Stromal cell of bone marrow (primary cell): Measurements from ENCODE around the gene TNS3.
"Not testable (repeated sequence)": the region's sequence is repeated elsewhere in the genome, so short reads cannot be mapped to it uniquely, and the experiment has no call there.

Experiments
- DNase-seq: peaks from one replicate; pipeline ENCODE4 v3.0.0-alpha.2; 2012; ENCODE audit warnings: low read depth

The TNS3 gene

DNA sequence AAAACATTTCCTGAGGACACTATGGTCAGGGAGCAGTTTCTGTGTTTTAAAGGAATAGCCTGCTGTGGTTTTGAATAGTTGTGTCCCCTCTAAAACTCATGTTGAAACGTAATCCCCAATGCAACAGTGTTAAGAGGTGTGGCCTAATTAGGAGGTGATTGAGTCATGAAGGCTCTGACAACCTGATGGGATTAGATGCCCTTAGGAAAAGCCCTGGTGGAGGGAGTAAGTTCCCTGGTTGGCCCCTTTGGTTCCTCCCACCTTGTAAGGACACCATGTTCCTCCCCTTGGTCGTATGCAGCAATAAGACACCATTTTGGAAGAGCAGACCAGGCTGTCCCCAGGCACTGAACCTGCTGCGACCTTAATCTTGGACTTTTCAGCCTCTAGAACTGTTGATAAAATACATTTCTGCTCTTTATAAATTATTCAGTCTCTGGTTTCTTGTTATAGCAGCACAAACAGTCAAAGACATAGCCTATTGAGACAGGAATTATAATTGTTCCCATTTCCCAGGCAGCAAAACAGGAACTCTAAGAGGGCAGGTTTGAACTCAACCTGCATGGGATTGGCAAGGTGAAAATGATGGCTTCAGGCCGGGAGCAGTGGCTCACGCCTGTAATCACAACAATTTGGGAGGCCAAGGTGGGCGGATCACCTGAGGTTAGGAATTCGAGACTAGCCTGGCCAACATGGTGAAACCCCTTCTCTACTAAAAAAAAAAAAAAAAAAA is 20.5 kb upstream of the TNS3 start:
- DNase-seq = no peak

DNA sequence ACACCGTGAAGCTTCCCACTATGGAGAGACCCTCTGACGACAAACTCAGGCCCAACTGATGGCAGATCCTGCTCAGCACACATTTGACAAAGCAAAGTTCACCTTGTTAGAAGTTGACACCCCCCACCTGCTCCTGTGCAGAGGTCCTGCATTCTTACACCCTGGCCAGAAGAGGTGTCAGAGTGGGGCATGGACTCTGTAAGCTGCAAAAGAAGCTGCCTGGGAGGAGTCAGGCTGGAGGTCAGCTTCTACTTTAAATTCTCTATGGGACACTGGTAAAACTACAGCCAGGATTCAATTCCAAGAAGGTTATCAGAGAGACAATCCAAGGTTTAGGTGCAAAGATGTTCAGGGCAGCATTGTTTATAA is 20.0 kb upstream of the TNS3 start:
- DNase-seq = no peak

GRCh38 chr7:47601119-47601880 is 19.4 kb upstream of the TNS3 start:
- no peak for DNase-seq

- DNase-seq = peak; percentile 65
These were observed 18.5 kb upstream of the TNS3 start for GRCh38 chr7:47600199-47601118.

GRCh38 chr7:47597379-47597778 is 15.5 kb upstream of the TNS3 start:
- DNase-seq = no peak

GRCh38 chr7:47596502-47597202 is 14.7 kb upstream of the TNS3 start:
- no peak for DNase-seq

GRCh38 chr7:47594406-47594805 is 12.5 kb upstream of the TNS3 start:
- DNase-seq = no peak

DNA sequence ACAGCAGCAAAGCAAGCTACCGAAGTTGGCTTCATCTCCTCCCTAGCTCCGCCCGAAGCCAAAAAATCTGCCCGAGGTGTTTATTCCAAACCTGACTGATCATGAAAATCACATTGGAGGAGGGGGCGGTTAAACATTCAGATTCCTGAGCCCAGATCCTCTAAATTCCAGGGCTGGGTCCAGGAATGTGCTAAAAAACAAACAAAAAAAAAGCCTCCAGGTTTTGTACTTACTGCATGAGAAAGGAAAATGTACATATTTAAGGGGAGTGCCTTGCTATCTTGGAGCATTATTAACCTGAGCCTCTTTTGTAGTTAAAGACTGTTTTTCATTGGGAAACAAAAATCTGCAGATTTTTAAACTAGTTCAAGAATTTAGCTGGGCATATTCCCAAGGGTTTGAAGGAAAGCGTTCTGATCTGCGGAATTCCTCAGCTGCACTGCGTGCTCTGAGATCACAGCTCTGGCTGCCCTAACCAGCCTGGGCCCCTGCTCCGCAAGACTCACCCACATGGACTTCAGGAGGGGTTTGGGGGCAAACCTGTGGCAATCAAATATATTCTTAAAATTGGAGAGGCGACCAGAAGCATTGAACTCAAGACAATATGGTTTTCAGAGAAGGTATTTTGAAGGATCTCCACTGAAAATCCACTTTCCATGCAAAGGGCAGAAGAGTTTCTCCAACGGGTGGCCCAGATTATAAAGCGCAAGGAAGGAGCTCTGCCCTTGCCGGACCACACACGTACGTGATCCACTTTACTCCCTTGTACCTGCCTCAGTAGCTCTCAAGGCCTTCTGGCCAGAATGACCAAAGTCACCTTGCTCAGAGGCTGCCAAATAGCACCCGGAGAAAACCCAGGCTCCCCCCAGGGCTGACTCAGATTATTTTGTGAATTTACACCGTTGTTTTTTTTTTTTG is 10.0 kb upstream of the TNS3 start:
- DNase-seq = no peak

DNA sequence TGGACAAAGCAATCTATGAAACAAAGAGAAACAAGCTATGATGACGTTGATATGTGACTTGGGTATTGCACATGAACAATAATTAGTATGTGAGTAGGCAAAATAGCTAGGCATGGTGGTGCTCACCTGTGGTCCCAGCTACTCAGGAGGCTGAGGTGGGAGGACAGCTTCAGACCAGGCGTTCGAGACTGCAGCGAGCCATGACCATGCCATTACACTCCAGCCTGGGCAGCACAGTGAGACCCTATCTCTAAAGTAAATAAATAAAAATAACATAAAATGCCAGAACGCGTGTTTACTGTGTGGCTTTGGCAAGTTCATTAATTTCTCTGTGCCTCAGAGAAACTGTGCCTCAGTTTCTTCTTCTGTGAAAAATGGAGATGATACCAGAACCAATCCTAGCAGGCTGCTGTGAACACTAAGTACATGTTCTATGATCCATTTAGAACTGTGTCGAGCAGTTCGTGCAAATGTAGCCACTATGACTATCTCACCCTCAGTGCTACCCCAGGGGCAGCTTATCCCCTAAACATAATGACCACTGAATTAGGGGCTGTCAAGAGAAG is 9.3 kb upstream of the TNS3 start:
- no peak for DNase-seq

DNA sequence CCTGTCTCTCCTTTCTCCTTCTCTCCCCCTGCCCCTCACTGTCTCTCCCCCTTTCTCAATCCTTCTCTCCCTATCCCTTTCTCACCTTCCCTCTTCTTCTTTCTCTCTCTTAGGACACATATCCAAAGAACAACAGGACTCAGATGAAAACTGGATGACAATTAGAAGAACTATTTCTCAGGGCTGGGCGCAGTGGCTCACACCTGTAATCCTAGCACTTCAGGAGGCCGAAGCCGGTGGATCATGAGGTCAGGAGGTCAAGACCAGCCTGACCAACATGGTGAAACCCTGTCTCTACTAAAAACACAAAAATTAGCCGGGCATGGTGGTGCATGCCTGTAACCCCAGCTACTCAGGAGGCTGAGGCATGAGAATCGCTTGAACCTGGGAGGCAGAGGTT is 8.3 kb upstream of the TNS3 start:
- DNase-seq = not testable (repeated sequence)

GRCh38 chr7:47588704-47589225 is 6.9 kb upstream of the TNS3 start:
- no peak for DNase-seq

DNA sequence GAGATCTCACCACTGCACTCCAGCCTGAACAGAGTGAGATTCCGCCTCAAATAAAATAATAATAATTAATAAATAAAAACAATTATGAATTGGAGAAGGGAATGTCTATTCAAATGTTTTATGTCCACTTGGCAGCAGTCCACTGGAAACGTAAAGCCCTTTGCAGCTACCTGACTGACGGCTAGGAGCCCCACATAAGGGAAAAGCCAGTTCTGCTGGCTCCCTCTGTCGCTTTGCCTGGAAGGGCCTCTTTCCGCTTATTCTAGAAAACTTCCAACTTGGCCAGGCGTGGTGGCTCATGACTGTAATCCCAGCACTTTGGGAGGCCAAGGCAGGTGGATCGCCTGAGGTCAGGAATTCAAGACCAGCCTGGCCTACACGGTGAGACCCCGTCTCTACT is 6.1 kb upstream of the TNS3 start:
- DNase-seq = no peak

- no peak for DNase-seq
These were observed 5.4 kb upstream of the TNS3 start for GRCh38 chr7:47587351-47587750.

- no peak for DNase-seq
These were observed 5.0 kb upstream of the TNS3 start for GRCh38 chr7:47586925-47587324.

- not testable (repeated sequence) for DNase-seq
These were observed 4.3 kb upstream of the TNS3 start for GRCh38 chr7:47586161-47586670.

DNA sequence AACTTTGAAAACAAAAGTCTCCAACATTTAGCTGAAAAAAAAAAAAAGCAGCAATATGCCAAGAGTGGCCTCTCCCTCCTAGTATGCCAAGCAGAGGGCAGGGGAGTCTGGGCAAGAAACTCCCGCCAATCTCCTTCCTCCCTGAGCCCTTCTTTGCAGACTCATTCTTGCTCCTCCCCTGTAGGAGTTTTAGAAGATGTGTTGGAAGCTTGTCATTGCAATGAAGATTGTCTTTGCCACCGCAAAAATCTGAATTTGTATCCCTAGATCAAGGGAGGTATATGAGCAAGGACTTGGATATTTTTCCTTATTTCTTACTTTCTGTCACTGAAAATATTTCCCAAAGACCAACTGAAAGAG is 2.6 kb upstream of the TNS3 start:
- no peak for DNase-seq

GRCh38 chr7:47583739-47584535 is 2.0 kb upstream of the TNS3 start:
- no peak for DNase-seq

GRCh38 chr7:47582764-47583738 is 1.1 kb upstream of the TNS3 start:
- DNase-seq = no peak
